Measurements from ENCODE around the gene ATP8B4.

DNA sequence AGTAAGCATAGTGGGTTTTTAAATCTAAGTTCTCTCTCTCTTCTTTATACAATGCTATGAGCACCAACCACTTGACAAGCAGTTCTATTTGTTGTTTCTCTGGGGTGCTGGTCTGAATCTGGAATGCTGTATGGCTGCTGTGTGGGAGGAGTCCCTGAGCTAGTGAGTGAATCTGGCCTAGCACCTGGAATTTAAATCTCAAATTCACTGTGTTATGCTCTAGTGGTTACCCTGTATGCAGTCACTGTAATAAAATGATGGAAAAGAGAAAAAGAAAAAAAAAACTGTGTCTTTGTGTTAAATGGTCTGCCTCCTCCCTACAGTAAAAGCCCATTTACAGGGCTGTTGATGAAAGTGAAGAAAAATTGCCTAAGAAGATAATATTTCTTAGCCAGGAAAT is 155.0 kb downstream of the ATP8B4 start:
- TF ChIP-seq, protein P1, sequence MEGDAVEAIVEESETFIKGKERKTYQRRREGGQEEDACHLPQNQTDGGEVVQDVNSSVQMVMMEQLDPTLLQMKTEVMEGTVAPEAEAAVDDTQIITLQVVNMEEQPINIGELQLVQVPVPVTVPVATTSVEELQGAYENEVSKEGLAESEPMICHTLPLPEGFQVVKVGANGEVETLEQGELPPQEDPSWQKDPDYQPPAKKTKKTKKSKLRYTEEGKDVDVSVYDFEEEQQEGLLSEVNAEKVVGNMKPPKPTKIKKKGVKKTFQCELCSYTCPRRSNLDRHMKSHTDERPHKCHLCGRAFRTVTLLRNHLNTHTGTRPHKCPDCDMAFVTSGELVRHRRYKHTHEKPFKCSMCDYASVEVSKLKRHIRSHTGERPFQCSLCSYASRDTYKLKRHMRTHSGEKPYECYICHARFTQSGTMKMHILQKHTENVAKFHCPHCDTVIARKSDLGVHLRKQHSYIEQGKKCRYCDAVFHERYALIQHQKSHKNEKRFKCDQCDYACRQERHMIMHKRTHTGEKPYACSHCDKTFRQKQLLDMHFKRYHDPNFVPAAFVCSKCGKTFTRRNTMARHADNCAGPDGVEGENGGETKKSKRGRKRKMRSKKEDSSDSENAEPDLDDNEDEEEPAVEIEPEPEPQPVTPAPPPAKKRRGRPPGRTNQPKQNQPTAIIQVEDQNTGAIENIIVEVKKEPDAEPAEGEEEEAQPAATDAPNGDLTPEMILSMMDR (conservative IDR thresholded peaks at IDR 0.05), result no peak
- TF ChIP-seq EZH2 (IDR thresholded peaks at IDR 0.05; ENCODE audit: low read depth), result no peak
